Measurements from ENCODE around the gene GPX4. TPM values are rescaled to one million over a fixed set of nuclear protein-coding genes. Genes with fewer than 3 reads are reported as not detected.

GPX4 gene
- total RNA-seq, 4 donors from 2014 or later = 616 to 907 (median 819) TPM

DNA sequence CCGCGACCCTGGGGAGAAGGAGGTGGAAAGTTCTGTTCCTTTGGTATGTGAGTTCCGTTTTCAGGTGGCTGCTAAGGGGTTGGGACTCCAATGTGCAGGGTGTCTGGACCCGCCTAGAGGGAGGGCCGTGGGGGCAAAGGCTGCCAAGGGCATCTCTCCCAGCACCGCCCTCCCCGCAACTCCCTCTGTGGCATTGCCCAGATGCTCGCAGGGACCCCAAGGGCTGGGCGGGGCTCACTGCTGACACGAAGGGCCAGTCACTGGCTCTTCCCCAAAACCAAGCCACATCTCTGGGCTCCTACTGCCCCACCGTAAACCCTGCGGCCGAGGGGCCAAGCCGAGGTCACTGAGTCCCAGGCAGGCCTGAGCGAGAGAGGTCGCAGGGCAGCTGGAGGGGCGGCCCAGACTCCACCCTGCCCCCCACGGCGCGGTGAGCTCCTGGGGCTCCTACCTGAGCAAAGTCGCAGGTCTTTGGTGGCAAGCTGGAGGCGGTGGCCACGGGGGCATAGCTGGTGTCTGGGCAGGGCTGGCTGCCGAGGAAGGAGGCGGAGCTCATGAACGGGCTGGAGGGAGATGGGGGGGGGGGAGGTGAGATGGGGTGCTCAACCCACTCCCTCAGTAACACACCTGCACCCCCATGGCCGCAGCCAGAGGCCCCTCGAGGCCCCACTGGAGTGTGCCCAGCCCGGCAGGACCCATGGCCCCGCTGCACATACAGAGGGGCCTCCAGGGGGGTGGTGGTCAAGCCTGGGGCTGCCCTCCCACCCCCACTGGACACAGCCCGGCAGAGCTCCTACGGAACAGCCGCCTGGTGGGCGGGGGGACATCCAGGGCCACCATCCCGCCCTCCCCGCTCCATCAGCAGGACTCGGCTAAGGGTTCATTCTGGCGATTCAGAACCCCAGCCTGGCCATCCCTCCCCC lies 43.3 kb downstream of the GPX4 start:
- no peak overlapping the region for H3K4me3 ChIP-seq
- H3K4me1 ChIP-seq = peaks cover 9 to 17% of the 10 kb centered on the region in 2 donors
- H3K27me3 ChIP-seq = no peaks in the 10 kb centered on the region
- in situ Hi-C loops (cut with MboI; ENCODE audit: low sequenced_read_pairs in 4 of 4) (no loop called here), intact Hi-C loops (cut with DNase I; ENCODE audit: low total_unique reads) (no loop called here)
- TF ChIP-seq, protein P1, sequence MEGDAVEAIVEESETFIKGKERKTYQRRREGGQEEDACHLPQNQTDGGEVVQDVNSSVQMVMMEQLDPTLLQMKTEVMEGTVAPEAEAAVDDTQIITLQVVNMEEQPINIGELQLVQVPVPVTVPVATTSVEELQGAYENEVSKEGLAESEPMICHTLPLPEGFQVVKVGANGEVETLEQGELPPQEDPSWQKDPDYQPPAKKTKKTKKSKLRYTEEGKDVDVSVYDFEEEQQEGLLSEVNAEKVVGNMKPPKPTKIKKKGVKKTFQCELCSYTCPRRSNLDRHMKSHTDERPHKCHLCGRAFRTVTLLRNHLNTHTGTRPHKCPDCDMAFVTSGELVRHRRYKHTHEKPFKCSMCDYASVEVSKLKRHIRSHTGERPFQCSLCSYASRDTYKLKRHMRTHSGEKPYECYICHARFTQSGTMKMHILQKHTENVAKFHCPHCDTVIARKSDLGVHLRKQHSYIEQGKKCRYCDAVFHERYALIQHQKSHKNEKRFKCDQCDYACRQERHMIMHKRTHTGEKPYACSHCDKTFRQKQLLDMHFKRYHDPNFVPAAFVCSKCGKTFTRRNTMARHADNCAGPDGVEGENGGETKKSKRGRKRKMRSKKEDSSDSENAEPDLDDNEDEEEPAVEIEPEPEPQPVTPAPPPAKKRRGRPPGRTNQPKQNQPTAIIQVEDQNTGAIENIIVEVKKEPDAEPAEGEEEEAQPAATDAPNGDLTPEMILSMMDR (IDR thresholded peaks at IDR 0.05 in 4 of 5, conservative IDR thresholded peaks at IDR 0.05 in 1 of 5) = no peak
- TF ChIP-seq POLR2A (IDR thresholded peaks at IDR 0.05) = no peak
- no peaks in the 10 kb centered on the region for H3K9me3 ChIP-seq
- peaks cover 0 to 18% of the 10 kb centered on the region in 2 donors for H3K36me3 ChIP-seq
- DNase-seq (no peak), ATAC-seq (no peak)
- H3K27ac ChIP-seq = no peak overlapping the region

DNA sequence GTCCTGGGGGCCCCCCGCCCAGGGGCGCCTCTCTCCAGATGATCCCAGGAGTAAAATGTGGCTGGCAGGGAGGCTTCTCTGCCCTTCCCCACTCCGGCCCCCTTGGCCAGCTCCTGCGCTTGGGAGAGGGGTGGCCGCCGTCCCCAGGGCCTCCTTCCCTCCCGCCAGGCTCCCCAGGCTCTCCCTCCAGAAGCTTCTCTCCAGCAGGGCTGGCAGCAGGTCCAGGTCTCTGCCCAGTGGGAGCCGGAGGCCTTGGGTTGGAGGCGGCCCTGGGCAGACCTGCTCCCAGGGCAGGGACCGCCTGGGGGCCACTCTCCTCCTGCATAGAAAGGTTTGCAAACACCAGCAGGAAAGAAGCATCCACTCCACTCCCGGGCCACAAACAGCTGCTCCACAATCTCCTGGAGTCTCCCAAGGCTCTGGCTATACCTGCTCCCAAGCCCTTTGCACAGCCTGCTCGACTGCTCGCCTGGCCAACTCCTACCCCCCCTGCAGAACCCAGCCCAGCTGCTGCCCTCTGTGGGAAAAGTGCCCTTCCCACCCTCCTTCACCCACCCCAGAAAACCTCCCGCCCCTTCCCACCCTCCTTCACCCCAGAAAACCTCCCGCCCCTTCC lies 44.2 kb downstream of the GPX4 start:
- Histone ChIP-seq H3K36me3 (peaks cover 0 to 18% of the 10 kb centered on the region in 2 donors), H3K4me3 (no peak overlapping the region), H3K9me3 (no peaks in the 10 kb centered on the region), H3K27ac (no peak overlapping the region), H3K27me3 (no peaks in the 10 kb centered on the region), H3K4me1 (peaks cover 18 to 25% of the 10 kb centered on the region in 2 donors)
- no peak for ATAC-seq
- no peak for DNase-seq
- in situ Hi-C loops (cut with MboI; ENCODE audit: low sequenced_read_pairs in 4 of 4) = no loop called here
- intact Hi-C loops (cut with DNase I; ENCODE audit: low total_unique reads) = no loop called here
- TF ChIP-seq, protein P1 (IDR thresholded peaks at IDR 0.05 in 4 of 5, conservative IDR thresholded peaks at IDR 0.05 in 1 of 5) = no peak
- no peak for TF ChIP-seq POLR2A (IDR thresholded peaks at IDR 0.05)

DNA sequence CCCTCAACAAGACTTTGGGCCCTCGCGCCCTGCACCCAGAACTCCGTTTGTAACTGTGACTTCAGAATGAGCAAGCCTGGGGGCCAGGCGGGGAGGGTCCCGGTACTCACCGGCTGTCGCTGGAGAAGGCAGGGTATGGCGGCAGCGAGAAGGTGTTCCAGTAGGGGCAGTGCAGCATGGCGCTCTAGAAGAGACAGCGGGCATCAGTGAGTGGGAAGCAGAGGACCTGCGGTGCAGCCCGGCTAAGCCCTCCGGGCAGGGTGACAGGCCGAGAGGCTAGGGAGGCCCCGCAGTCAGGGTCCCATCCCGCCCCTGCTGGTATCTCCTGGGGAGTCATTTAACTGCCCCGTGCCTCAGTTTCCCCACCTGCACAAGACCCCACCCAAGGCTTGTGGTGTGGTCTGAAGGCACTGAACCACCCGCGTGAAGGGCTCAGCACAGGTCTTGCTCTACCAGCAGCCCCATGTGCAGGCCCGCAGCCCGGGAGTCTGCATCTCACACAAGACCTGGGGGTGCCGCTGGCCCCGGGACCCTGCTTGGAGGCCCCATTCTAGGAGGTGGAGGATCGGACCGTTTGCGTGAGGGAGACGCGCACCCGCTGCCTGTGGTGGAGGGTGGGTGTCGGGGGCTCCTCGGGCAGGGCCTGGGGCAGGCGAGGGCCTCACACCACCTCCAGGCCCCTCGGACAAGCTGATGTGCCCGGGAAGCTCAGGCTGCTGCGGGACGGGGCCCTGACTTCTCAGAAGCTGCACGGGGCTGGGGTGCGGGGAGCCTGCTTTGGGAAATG lies 45.7 kb downstream of the GPX4 start:
- no peak overlapping the region for H3K4me3 ChIP-seq
- no peak overlapping the region for H3K27ac ChIP-seq
- H3K27me3 ChIP-seq = no peaks in the 10 kb centered on the region
- H3K9me3 ChIP-seq = no peaks in the 10 kb centered on the region
- ATAC-seq (no peak), DNase-seq (no peak)
- peaks cover 0 to 12% of the 10 kb centered on the region in 2 donors for H3K36me3 ChIP-seq
- in situ Hi-C loops (cut with MboI; ENCODE audit: low sequenced_read_pairs in 4 of 4) = no loop called here
- peaks cover 30 to 33% of the 10 kb centered on the region in 2 donors for H3K4me1 ChIP-seq
- intact Hi-C loops (cut with DNase I; ENCODE audit: low total_unique reads) = loop anchor here (5.0 kb wide), 2 partner anchors 37 to 93 kb away; partner anchors contain the start of gene ATP5F1D
- TF ChIP-seq, protein P1 (IDR thresholded peaks at IDR 0.05 in 4 of 5, conservative IDR thresholded peaks at IDR 0.05 in 1 of 5) = no peak
- TF ChIP-seq POLR2A (IDR thresholded peaks at IDR 0.05) = no peak

DNA sequence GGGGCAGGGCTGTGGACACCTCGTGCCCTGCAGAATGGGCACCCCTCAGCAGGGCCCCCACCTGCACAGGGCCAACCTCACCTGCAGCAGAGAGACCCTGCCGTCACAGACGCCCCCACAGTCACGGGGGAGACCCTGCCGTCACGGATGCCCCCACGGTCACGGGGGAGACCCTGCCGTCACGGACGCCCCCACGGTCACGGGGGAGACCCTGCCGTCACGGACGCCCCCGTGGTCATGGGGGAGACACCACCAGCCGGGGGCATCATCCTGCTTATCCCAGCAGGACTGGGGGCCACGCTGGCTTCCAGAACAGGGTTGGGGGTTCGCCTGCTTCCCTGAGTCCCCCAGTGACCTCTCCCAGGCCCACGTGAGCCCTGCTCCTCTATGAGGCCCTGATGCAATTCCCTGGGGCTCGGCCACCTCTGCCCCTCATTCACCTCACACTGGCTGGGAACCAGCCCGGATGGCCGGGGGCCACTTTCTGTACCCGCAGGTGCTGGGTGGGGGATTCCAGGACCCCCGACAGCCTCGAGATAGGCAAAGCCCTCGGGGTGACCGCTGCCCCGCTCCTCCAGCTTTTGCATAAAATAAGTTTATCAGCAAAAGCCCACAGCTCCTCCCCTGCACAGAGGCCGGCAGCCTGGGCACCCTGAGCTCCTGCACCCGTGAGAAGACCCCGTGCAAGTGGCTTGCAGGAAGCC lies 46.7 kb downstream of the GPX4 start:
- H3K36me3 ChIP-seq = peaks cover 0 to 12% of the 10 kb centered on the region in 2 donors
- TF ChIP-seq, protein P1 (IDR thresholded peaks at IDR 0.05 in 4 of 5, conservative IDR thresholded peaks at IDR 0.05 in 1 of 5) = no peak
- TF ChIP-seq POLR2A (IDR thresholded peaks at IDR 0.05) = no peak
- no peak for ATAC-seq
- DNase-seq = no peak
- peaks cover 40 to 42% of the 10 kb centered on the region in 2 donors for H3K4me1 ChIP-seq
- H3K27me3 ChIP-seq = no peaks in the 10 kb centered on the region
- H3K4me3 ChIP-seq = no peak overlapping the region
- no peaks in the 10 kb centered on the region for H3K9me3 ChIP-seq
- peak overlapping the region in 2 of 4 donors; percentile 79 to 90 for H3K27ac ChIP-seq
- in situ Hi-C loops (cut with MboI; ENCODE audit: low sequenced_read_pairs in 4 of 4) (no loop called here), intact Hi-C loops (cut with DNase I; ENCODE audit: low total_unique reads) (loop anchor here (5.0 kb wide), 2 partner anchors 38 to 92 kb away; partner anchors contain the start of gene ATP5F1D)
